HepG2 (cell line): Measurements from ENCODE around the gene INHBE. TPM values are rescaled to one million over a fixed set of nuclear protein-coding genes. Genes with fewer than 3 reads are reported as not detected.
A peak's percentile ranks its signal among the peaks of the same experiment; 100 is the strongest.

ENCODE experiments used
- ATF7-NPFF ChIP-seq: sonication (generic); formaldehyde crosslinking; IDR thresholded peaks from 2 replicates; pipeline ENCODE4 v1.8.1; 2023; ENCODE audit warnings: mild to moderate bottlenecking, low read depth, missing genetic modification reagents, moderate library complexity
- CHD4 ChIP-seq: fragments of 200-600 bp; sonication (generic); IDR thresholded peaks from 2 replicates; pipeline ENCODE4 v1.7.0; 2017; ENCODE audit warnings: mild to moderate bottlenecking, low read length, borderline replicate concordance
- HDAC2 ChIP-seq: sonication (generic); formaldehyde crosslinking; IDR thresholded peaks from 2 replicates; pipeline ENCODE4 v1.4.0; 2020; ENCODE audit warnings: missing genetic modification reagents
- HES4 ChIP-seq: sonication (generic); formaldehyde crosslinking; IDR thresholded peaks from 2 replicates; pipeline ENCODE4 v1.9.0; 2021; ENCODE audit warnings: mild to moderate bottlenecking, missing genetic modification reagents, borderline replicate concordance
- HOXA9 ChIP-seq: sonication (generic); formaldehyde crosslinking; IDR thresholded peaks from 2 replicates; pipeline ENCODE4 v1.8.1; 2022; ENCODE audit warnings: missing genetic modification reagents, mild to moderate bottlenecking, moderate library complexity, borderline replicate concordance
- MAFK ChIP-seq, 2 experiments: IDR thresholded peaks in 1 of 2; conservative IDR thresholded peaks in 1 of 2; 2 replicates each; pipeline ENCODE4 v1.6.1; 2011; ENCODE audit warnings: improper control_type of control experiment in 2 of 2, low read length in 2 of 2
- MED8 ChIP-seq: sonication (generic); formaldehyde crosslinking; IDR thresholded peaks from 2 replicates; pipeline ENCODE4 v1.8.1; 2023; ENCODE audit warnings: mild to moderate bottlenecking, missing genetic modification reagents; ENCODE audit not compliant: insufficient replicate concordance
- MIER2 ChIP-seq: IDR thresholded peaks from 2 replicates; pipeline ENCODE4 v1.6.1; 2016; ENCODE audit warnings: missing biosample characterization, missing genetic modification reagents
- NFE2L1 ChIP-seq: sonication (generic); formaldehyde crosslinking; IDR thresholded peaks from 2 replicates; pipeline ENCODE4 v1.4.0; 2020; ENCODE audit warnings: missing genetic modification reagents, mild to moderate bottlenecking, borderline replicate concordance
- PTBP1 ChIP-seq: fragments of 200-400 bp; formaldehyde crosslinking; IDR thresholded peaks from 2 replicates; pipeline ENCODE4 v1.6.1; 2018; ENCODE audit warnings: low read length, low read depth; ENCODE audit not compliant: poor library complexity, severe bottlenecking
- REXO4 ChIP-seq: sonication (generic); formaldehyde crosslinking; IDR thresholded peaks from 2 replicates; pipeline ENCODE4 v1.8.0; 2022; ENCODE audit warnings: missing genetic modification reagents, mild to moderate bottlenecking, borderline replicate concordance
- RFXAP ChIP-seq: sonication (generic); formaldehyde crosslinking; IDR thresholded peaks from 2 replicates; pipeline ENCODE4 v1.4.0; 2020; ENCODE audit warnings: missing genetic modification reagents, borderline replicate concordance
- SP2 ChIP-seq: sonication (generic); formaldehyde crosslinking; IDR thresholded peaks from 2 replicates; pipeline ENCODE4 v1.5.1; 2020; ENCODE audit warnings: mild to moderate bottlenecking, missing genetic modification reagents
- SRF ChIP-seq: IDR thresholded peaks from 2 replicates; pipeline ENCODE4 v1.6.1; 2011; ENCODE audit warnings: mild to moderate bottlenecking, low read depth, low read length, moderate library complexity
- TBP ChIP-seq: sonication (generic); formaldehyde crosslinking; IDR thresholded peaks from 2 replicates; pipeline ENCODE4 v1.5.0; 2020; ENCODE audit warnings: missing genetic modification reagents
- TBX2 ChIP-seq: sonication (generic); formaldehyde crosslinking; IDR thresholded peaks from 2 replicates; pipeline ENCODE4 v1.5.0; 2020; ENCODE audit warnings: missing genetic modification reagents, mild to moderate bottlenecking, borderline replicate concordance
- ZBTB21 ChIP-seq: sonication (generic); formaldehyde crosslinking; IDR thresholded peaks from 2 replicates; pipeline ENCODE4 v1.4.0; 2020; ENCODE audit warnings: missing genetic modification reagents
- ZNF12 ChIP-seq: sonication (generic); formaldehyde crosslinking; IDR thresholded peaks from 2 replicates; pipeline ENCODE4 v1.5.0; 2020; ENCODE audit warnings: missing genetic modification reagents
- ZNF225 ChIP-seq: sonication (generic); formaldehyde crosslinking; IDR thresholded peaks from 2 replicates; pipeline ENCODE4 v1.4.0; 2020; ENCODE audit warnings: mild to moderate bottlenecking, missing genetic modification reagents
- ZNF546 ChIP-seq: sonication (generic); formaldehyde crosslinking; conservative IDR thresholded peaks from 2 replicates; pipeline ENCODE4 v1.8.1; 2023; ENCODE audit warnings: mild to moderate bottlenecking, missing genetic modification reagents
- ZNF850 ChIP-seq: sonication (generic); formaldehyde crosslinking; conservative IDR thresholded peaks from 2 replicates; pipeline ENCODE4 v1.9.0; 2021; ENCODE audit warnings: mild to moderate bottlenecking, missing genetic modification reagents
- polyA plus RNA-seq, 8 experiments: library from polyadenylated mRNA; depleted of rRNA in 3 of 8; stranded (reverse) in 7 of 8; unstranded in 1 of 8; fragments of >200 nt; fragmentation: Illumina TruSeq in 4 of 8; extraction: Trizol in 4 of 8; gene quantifications; 2 replicates each; pipeline versions ENCODE4 v1.2.1 to v1.2.3, GENCODE V29; 2011 to 2016; ENCODE audit warnings: low read depth in 4 of 8, missing spikeins in 1 of 8, mixed read lengths in 1 of 8; ENCODE audit not compliant: insufficient read depth in 1 of 8
- total RNA-seq, 5 experiments: library from RNA; depleted of rRNA; stranded (reverse); fragments of >200 nt; fragmentation: Illumina TruSeq; extraction: Trizol; gene quantifications; 2 replicates each; pipeline ENCODE4 v1.2.3, GENCODE V29; 2016; ENCODE audit warnings: low read depth in 1 of 5
- TF ChIP-seq, protein P1 (sequence below): sonication (generic); formaldehyde crosslinking; IDR thresholded peaks from 2 replicates; pipeline ENCODE4 v1.4.0; 2020; ENCODE audit warnings: missing genetic modification reagents
- TF ChIP-seq, protein P2 (sequence below): sonication (generic); formaldehyde crosslinking; IDR thresholded peaks from 2 replicates; pipeline ENCODE4 v1.4.0; 2020; ENCODE audit warnings: missing genetic modification reagents, borderline replicate concordance

Gene INHBE
- total and polyA plus RNA-seq, 2 of the 13 experiments (the other 11 are each of a cell fraction or from before 2014, with no cell fraction given), result 17.0 to 32.0 TPM

DNA sequence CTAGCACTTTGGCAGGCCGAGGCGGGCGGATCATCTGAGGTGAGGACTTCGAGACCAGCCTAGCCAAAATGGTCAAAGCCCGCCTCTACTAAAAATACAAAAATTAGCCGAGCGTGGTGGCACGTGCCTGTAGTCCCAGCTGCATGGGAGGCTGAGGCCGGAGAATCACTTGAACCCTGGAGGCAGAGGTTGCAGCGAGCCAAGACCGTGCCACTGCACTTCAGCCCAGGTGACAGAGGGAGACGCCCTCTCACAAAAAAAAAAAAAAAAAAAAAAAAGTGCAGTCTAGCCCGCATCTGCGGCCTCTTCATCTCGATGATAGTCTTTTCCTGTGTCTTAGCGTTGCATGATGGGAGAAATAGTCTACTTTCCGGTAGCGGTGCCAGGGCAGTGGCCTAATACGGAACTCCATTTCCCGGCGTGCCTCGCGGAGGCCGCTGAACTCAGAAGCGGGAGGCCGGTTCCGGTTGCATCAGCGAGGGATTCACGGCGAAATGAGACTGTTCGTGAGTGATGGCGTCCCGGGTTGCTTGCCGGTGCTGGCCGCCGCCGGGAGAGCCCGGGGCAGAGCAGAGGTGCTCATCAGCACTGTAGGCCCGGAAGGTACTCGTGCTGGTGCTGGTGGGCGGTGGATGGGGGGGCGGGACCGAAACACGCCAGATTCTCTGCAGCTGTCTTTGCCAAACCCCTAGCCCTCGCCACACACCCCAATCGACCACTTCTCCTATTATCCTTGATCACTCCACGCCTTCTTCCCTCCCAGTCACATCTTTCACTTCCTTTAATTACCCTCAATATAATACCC lies 32.7 kb downstream of the INHBE start, which contains the start of gene MARS1 (continued):
- TF ChIP-seq MAFK (conservative IDR thresholded peaks at IDR 0.05 in 1 of 2, IDR thresholded peaks at IDR 0.05 in 1 of 2; ENCODE audit: low read length in 2 of 2), result no peak
- no peak for TF ChIP-seq HES4
- no peak for TF ChIP-seq MED8
- no peak; the same call in 1 of the 2 replicates for TF ChIP-seq TBP (CRISPR knock-in tag)
- TF ChIP-seq NFE2L1 (CRISPR knock-in tag), result no peak
- peak; percentile 62; the same call in 1 of the 2 replicates for TF ChIP-seq ZBTB21 (CRISPR knock-in tag)
- TF ChIP-seq ZNF12, result no peak
- TF ChIP-seq, protein P1, sequence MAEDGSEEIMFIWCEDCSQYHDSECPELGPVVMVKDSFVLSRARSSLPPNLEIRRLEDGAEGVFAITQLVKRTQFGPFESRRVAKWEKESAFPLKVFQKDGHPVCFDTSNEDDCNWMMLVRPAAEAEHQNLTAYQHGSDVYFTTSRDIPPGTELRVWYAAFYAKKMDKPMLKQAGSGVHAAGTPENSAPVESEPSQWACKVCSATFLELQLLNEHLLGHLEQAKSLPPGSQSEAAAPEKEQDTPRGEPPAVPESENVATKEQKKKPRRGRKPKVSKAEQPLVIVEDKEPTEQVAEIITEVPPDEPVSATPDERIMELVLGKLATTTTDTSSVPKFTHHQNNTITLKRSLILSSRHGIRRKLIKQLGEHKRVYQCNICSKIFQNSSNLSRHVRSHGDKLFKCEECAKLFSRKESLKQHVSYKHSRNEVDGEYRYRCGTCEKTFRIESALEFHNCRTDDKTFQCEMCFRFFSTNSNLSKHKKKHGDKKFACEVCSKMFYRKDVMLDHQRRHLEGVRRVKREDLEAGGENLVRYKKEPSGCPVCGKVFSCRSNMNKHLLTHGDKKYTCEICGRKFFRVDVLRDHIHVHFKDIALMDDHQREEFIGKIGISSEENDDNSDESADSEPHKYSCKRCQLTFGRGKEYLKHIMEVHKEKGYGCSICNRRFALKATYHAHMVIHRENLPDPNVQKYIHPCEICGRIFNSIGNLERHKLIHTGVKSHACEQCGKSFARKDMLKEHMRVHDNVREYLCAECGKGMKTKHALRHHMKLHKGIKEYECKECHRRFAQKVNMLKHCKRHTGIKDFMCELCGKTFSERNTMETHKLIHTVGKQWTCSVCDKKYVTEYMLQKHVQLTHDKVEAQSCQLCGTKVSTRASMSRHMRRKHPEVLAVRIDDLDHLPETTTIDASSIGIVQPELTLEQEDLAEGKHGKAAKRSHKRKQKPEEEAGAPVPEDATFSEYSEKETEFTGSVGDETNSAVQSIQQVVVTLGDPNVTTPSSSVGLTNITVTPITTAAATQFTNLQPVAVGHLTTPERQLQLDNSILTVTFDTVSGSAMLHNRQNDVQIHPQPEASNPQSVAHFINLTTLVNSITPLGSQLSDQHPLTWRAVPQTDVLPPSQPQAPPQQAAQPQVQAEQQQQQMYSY, result no peak; the same call in 1 of the 2 replicates
- no peak for TF ChIP-seq HDAC2 (CRISPR knock-in tag)
- no peak for TF ChIP-seq MIER2
- no peak for TF ChIP-seq SP2 (CRISPR knock-in tag)
- peak; percentile 57 for TF ChIP-seq PTBP1
- TF ChIP-seq, protein P2, sequence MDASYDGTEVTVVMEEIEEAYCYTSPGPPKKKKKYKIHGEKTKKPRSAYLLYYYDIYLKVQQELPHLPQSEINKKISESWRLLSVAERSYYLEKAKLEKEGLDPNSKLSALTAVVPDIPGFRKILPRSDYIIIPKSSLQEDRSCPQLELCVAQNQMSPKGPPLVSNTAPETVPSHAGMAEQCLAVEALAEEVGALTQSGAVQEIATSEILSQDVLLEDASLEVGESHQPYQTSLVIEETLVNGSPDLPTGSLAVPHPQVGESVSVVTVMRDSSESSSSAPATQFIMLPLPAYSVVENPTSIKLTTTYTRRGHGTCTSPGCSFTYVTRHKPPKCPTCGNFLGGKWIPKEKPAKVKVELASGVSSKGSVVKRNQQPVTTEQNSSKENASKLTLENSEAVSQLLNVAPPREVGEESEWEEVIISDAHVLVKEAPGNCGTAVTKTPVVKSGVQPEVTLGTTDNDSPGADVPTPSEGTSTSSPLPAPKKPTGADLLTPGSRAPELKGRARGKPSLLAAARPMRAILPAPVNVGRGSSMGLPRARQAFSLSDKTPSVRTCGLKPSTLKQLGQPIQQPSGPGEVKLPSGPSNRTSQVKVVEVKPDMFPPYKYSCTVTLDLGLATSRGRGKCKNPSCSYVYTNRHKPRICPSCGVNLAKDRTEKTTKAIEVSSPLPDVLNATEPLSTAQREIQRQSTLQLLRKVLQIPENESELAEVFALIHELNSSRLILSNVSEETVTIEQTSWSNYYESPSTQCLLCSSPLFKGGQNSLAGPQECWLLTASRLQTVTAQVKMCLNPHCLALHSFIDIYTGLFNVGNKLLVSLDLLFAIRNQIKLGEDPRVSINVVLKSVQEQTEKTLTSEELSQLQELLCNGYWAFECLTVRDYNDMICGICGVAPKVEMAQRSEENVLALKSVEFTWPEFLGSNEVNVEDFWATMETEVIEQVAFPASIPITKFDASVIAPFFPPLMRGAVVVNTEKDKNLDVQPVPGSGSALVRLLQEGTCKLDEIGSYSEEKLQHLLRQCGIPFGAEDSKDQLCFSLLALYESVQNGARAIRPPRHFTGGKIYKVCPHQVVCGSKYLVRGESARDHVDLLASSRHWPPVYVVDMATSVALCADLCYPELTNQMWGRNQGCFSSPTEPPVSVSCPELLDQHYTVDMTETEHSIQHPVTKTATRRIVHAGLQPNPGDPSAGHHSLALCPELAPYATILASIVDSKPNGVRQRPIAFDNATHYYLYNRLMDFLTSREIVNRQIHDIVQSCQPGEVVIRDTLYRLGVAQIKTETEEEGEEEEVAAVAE (CRISPR knock-in tag), result no peak
- peak; percentile 56; the same call in 1 of the 2 replicates for TF ChIP-seq SRF
- TF ChIP-seq HOXA9 (CRISPR knock-in tag), result no peak
- TF ChIP-seq ZNF850 (CRISPR knock-in tag), result no peak
- no peak for TF ChIP-seq CHD4
- no peak for TF ChIP-seq RFXAP
- no peak for TF ChIP-seq ATF7-NPFF (CRISPR knock-in tag)
- TF ChIP-seq ZNF546 (CRISPR knock-in tag), result no peak
- TF ChIP-seq TBX2 (CRISPR knock-in tag), result peak; percentile 67
- TF ChIP-seq ZNF225 (CRISPR knock-in tag), result no peak
- no peak for TF ChIP-seq REXO4 (CRISPR knock-in tag)
